Stimulated activated CD4-positive, alpha-beta T cell treated with anti-CD3 and anti-CD28 coated beads, TNF-alpha, amount 100 ng/mL, for 1 hour (primary cell): ENCODE results near the gene ECE2.

Experiments used
- DNase-seq, 3 donors: peaks; one replicate each; pipeline ENCODE4 v3.0.0-alpha.2; 2020; ENCODE audit warnings: low read depth in 3 of 3, low spot score in 1 of 3

The ECE2 gene

GRCh38 chr3:184311633-184312032 lies 35.8 kb downstream of the ECE2 start:
- DNase-seq = no peak

- peak; percentile 77 to 90 (median 88) for DNase-seq
Observed at GRCh38 chr3:184314363-184314699, 38.5 kb downstream of the ECE2 start, which contains the start of gene EIF4G1. Gene EIF4G1, plus strand, starts transcription at chr3:184314606. Its CDS starts 1,191 bp downstream, at chr3:184315797.

GRCh38 chr3:184314700-184315542 lies 39.1 kb downstream of the ECE2 start:
- peak in 1 of 3 donors; percentile 50 for DNase-seq

- no peak for DNase-seq
Observed at GRCh38 chr3:184315543-184315867, 39.7 kb downstream of the ECE2 start.

DNA sequence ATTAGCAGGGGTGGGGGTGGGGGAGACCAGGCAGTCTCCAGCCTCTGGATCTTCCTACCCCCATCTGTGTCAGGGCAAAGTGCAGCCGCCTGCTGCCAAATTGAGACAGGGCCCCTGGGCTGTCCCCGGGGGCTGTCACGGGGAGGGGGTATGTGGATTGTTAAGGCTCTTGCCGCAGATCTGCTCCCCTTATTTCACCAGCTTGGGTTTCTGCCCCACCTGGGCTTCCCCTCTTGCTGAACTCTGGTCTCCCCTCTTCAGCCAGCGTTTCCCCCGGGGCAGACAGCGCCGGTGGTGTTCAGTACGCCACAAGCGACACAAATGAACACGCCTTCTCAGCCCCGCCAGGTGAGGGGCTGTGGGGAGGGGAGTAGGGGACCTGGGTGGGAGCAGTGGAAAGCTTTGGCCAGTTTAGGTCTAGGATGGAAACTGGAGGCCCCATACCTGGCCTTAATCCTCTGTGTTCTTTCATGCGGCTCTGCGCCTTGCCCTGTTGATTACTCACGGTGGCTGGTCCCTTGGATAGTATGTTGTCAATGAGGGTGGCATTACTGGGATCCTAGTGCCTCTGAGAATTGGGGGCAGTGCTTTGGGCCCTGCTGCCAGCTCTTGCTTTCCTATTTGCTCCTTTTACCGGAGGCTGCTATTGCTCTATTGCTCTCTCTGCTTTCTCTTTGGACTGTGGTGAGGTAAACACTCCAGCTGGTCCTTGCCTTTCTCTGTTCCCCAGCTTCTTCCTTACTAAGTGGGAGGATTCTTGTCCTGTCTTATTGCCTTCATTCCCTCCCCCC lies 40.2 kb downstream of the ECE2 start:
- no peak for DNase-seq

- no peak for DNase-seq
Observed at GRCh38 chr3:184316792-184317191, 41.0 kb downstream of the ECE2 start.

- DNase-seq = no peak
Observed at GRCh38 chr3:184317201-184317600, 41.4 kb downstream of the ECE2 start.

GRCh38 chr3:184320104-184320445 lies 44.3 kb downstream of the ECE2 start:
- DNase-seq = no peak

DNA sequence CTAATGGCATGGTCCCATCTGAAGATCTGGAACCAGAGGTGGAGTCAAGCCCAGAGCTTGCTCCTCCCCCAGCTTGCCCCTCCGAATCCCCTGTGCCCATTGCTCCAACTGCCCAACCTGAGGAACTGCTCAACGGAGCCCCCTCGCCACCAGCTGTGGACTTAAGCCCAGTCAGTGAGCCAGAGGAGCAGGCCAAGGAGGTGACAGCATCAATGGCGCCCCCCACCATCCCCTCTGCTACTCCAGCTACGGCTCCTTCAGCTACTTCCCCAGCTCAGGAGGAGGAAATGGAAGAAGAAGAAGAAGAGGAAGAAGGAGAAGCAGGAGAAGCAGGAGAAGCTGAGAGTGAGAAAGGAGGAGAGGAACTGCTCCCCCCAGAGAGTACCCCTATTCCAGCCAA lies 45.8 kb downstream of the ECE2 start:
- DNase-seq = no peak

DNA sequence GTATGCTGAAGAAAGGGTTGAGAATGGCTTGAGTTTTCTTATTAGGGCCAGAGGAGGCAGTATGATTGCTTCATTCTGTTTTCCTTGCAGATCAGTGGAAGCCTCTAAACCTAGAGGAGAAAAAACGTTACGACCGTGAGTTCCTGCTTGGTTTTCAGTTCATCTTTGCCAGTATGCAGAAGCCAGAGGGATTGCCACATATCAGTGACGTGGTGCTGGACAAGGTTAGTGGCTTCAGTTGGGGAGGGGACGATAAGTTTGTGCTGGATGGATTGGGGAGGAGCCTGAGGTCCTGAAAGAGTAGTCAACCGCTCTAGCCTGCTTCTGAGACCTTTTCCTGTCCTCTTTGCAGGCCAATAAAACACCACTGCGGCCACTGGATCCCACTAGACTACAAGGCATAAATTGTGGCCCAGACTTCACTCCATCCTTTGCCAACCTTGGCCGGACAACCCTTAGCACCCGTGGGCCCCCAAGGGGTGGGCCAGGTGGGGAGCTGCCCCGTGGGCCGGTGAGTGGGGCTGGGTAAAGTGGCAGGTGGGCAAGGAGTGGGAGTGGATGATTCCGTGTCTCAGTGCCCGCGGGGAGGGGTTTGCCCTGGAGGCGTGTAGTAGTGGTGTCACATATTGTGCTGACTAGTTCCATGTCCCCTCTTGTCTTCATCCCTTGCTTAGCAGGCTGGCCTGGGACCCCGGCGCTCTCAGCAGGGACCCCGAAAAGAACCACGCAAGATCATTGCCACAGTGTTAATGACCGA lies 47.1 kb downstream of the ECE2 start:
- DNase-seq = no peak

DNA sequence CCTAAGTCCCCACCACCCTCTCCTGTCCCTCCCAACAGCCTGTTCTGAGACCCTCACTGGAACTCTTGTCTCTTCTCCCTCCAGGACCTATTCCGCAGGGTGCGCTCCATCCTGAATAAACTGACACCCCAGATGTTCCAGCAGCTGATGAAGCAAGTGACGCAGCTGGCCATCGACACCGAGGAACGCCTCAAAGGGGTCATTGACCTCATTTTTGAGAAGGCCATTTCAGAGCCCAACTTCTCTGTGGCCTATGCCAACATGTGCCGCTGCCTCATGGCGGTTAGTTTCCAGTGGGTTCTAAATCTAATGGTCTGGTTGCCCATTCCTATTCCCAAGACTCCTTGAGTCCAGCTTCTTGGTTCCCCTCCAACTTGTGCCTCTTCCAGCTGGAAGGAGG lies 47.9 kb downstream of the ECE2 start:
- DNase-seq = no peak

DNA sequence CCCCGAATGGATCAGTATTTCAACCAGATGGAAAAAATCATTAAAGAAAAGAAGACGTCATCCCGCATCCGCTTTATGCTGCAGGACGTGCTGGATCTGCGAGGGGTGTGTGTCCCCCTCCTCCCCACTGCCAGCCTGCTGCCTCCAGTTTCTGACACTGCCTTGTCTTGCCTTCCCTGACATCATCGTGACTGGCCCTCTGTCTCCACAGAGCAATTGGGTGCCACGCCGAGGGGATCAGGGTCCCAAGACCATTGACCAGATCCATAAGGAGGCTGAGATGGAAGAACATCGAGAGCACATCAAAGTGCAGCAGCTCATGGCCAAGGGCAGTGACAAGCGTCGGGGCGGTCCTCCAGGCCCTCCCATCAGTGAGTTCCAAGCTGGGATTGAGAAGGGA lies 49.4 kb downstream of the ECE2 start:
- no peak for DNase-seq

GRCh38 chr3:184325715-184326369 lies 50.0 kb downstream of the ECE2 start:
- no peak for DNase-seq

DNA sequence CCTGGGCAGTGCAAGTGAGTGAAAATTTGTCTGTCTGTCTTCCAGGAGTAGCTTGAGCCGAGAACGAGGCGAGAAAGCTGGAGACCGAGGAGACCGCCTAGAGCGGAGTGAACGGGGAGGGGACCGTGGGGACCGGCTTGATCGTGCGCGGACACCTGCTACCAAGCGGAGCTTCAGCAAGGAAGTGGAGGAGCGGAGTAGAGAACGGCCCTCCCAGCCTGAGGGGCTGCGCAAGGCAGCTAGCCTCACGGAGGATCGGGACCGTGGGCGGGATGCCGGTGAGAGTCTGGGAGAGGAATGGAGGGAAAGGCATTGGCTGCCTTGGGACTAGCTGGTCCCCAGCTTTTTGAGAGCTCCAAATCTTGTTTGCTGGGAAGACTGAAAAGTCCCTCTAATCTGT lies 51.3 kb downstream of the ECE2 start:
- no peak for DNase-seq

- no peak for DNase-seq
Observed at GRCh38 chr3:184328516-184328915, 52.7 kb downstream of the ECE2 start.

GRCh38 chr3:184332370-184333090 lies 56.7 kb downstream of the ECE2 start:
- no peak for DNase-seq

DNA sequence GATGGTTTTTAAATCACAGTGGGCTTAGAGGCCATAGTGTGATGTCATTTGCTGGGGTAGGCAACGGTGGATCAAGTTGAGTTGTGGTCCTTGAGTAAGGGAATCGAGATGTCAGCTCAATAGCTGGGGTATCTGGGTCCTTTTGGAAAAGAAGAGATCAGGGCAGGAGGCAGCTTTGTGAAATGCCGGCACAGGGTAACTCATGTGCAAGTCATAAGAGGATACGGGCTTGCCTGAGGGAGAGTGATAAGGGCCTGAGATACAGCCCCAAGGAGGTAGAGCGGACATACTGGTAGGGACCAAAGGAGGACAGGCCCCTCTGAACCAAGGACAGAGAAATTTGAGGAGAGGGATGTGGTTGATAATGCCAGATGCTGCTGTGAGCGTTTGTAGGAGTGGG lies 57.4 kb downstream of the ECE2 start:
- DNase-seq = no peak

- DNase-seq = no peak
Observed at GRCh38 chr3:184333700-184334099, 57.9 kb downstream of the ECE2 start.

DNA sequence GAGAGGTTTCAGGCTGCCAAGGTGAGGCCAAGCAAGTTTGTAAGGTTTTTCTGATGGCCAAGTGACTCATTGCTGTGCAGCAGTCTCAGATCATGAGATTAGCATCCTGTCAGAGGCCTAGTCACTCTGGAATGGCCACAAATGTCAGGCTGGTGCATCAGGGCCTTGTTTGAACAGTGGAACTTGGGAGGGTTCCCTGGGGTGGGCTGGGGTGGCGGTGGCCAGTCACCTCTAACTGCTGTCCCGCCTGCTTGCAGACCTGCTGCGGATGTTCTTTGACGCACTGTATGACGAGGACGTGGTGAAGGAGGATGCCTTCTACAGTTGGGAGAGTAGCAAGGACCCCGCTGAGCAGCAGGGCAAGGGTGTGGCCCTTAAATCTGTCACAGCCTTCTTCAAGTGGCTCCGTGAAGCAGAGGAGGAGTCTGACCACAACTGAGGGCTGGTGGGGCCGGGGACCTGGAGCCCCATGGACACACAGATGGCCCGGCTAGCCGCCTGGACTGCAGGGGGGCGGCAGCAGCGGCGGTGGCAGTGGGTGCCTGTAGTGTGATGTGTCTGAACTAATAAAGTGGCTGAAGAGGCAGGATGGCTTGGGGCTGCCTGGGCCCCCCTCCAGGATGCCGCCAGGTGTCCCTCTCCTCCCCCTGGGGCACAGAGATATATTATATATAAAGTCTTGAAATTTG lies 58.8 kb downstream of the ECE2 start:
- DNase-seq = no peak

DNA sequence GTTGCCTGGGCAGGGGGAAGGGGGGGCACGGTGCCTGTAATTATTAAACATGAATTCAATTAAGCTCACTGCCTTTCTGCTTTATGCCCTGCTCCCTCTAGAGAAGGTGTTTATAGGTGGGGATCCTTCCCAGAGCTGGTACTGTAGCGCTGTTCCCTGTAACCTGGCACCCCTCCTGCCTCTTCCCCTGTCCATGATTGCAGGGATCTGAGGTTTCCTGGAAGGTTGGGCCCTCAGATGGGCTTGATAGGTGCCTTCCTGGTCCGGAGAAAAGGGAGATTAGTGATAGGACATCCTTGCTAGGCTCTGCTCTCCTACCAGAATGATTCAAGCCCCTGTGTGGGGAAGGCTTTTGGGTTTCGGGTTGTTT lies 59.5 kb downstream of the ECE2 start:
- DNase-seq = no peak
